GM12874 (cell line): ENCODE data around the gene KRTAP4-11.
"Not testable (repeated sequence)": the region's sequence is repeated elsewhere in the genome, so short reads cannot be mapped to it uniquely, and the experiment has no call there.

Experiments
- TF ChIP-seq, protein P1 (sequence below): IDR thresholded peaks from 2 replicates; pipeline ENCODE4 v1.5.1; 2011; ENCODE audit warnings: low read depth, mild to moderate bottlenecking, control low read depth, low read length, moderate library complexity; ENCODE audit not compliant: insufficient read depth

Gene KRTAP4-11

DNA sequence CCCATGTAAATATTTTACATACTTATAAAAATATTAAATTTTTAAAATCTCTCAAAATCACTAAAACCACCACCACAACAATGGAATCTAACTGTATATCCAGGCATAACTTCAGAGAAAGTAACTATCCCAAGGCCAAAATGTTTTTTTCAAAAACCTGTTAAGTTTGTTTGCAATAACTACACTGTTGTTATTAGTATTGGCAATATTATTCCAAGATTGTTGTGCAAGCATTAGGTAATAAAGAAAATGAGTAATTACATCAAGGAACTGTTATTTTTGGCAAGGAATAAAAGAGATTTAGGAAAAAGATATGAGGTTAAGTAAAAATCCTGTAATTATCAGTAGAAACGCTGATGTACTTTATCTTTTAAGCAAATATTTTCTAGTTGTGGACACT, 9.2 kb upstream of the KRTAP4-11 start:
- TF ChIP-seq, protein P1, sequence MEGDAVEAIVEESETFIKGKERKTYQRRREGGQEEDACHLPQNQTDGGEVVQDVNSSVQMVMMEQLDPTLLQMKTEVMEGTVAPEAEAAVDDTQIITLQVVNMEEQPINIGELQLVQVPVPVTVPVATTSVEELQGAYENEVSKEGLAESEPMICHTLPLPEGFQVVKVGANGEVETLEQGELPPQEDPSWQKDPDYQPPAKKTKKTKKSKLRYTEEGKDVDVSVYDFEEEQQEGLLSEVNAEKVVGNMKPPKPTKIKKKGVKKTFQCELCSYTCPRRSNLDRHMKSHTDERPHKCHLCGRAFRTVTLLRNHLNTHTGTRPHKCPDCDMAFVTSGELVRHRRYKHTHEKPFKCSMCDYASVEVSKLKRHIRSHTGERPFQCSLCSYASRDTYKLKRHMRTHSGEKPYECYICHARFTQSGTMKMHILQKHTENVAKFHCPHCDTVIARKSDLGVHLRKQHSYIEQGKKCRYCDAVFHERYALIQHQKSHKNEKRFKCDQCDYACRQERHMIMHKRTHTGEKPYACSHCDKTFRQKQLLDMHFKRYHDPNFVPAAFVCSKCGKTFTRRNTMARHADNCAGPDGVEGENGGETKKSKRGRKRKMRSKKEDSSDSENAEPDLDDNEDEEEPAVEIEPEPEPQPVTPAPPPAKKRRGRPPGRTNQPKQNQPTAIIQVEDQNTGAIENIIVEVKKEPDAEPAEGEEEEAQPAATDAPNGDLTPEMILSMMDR, result no peak

DNA sequence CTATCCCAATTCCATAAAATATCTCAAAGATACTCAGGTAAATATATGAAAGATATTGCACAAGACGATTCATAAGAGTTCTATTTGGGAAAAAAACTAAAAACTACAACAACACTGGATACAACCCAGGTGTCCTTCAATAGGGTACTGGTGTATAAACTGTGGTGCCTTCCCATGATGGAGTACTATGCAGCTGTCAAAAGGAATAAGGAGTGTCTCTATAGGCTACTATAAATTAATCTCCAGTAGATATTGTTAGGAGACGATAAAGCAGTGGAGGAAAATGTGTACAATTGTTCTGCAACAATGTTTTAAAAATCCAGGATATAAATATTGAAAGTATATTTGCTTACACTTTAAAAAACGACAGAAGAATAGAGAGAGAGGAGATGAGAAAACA, 8.2 kb upstream of the KRTAP4-11 start:
- TF ChIP-seq, protein P1, result no peak

DNA sequence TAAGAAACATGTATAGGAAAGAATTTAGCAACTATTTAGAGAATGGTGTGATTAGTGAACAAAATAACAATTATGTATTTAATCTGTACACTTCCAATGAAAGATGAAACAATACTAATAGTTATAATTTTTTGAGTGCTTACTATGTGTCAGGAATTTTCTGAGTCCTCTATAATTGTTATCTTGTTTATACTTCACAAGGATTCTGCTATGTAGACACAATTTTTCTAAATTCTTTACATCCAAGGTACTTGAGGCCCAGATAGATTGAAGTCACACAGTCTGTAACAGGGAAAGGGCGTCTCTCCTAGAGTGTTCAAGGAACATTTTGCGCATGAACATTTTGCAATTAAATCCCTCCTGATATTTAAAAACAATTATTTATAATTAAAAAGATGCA, 6.9 kb upstream of the KRTAP4-11 start:
- TF ChIP-seq, protein P1, result no peak

DNA sequence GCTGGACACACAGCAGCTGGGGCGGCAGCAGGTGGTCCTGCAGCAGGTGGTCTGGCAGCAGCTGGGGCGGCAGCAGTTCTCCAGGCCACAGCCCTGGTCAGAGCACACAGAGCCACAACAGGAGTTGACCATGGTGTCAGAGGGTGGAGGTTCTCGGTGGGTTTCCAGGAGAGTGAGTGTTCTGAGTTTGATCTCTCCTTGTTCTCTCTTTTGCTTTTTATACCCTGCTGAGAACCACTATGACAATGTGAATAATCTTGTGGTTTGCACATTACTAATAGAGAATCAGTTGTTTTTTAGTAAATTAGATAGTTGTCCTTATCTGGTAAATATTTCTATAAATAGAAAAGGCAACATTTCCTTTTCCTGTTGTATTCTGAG, 5.8 kb upstream of the KRTAP4-11 start, which contains the start of gene KRTAP4-12:
Gene KRTAP4-12 (minus strand): TSS at position 192 of the 381 bp plus-strand sequence. CDS start 60 bp downstream, at position 132.
- TF ChIP-seq, protein P1, result not testable (repeated sequence)

DNA sequence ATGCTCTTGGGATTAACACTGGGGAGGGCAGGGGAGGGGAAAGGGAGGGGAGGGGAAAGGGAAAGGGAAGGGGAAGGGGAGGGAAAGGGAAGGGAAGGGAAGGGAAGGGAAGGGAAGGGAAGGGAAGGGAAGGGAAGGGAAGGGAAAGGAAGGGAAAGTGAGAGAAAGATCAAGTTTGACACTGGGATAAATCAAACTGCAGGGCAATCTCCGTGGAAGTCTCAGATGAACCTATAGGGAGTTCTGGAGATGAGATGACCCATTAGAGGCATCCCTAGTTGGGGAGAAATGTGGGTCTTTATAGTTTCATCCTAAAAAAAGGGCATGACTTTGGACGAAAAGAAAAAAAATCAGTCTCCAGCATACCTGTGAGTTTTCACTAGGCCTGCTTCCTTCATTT, 3.6 kb upstream of the KRTAP4-11 start:
- TF ChIP-seq, protein P1, result no peak

DNA sequence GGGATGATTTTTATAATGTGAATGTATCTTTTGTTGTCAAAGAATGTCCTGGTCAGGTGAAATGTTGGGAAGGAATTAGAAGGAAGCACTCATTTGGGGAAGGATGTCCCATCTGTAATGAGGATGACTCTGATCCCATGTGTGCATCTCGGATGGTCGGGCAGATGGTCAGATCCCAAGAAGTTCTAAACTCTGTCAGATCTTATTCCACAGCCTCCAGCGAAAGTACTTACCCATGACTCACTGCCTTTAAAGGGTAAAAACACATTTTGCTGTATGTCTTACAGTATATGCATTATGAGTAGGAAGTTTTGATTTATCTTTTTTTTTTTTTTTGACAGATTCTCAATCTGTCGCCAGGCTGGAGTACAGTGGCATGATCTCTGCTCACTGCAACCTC, 548 bp upstream of the KRTAP4-11 start:
- TF ChIP-seq, protein P1, result no peak

DNA sequence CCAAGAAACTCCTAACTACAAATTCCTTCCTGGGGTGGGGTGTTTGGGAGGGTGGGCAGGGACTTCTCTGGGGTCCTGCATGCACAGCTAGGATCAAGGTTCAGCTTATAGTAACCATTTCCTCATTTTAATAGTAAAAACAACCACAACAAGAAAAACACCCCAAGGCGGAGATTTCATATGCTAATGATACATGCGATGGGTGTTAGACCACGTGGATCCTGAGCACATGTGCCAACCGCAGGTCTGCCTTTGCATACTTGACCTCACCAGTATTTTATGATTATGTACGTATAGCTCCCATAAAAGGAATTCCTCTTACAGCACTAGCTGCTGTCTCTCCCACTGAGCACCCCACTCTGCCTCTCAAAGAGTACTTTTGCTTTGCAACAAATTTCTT, 1.9 kb downstream of the KRTAP4-11 start:
- TF ChIP-seq, protein P1, result no peak

DNA sequence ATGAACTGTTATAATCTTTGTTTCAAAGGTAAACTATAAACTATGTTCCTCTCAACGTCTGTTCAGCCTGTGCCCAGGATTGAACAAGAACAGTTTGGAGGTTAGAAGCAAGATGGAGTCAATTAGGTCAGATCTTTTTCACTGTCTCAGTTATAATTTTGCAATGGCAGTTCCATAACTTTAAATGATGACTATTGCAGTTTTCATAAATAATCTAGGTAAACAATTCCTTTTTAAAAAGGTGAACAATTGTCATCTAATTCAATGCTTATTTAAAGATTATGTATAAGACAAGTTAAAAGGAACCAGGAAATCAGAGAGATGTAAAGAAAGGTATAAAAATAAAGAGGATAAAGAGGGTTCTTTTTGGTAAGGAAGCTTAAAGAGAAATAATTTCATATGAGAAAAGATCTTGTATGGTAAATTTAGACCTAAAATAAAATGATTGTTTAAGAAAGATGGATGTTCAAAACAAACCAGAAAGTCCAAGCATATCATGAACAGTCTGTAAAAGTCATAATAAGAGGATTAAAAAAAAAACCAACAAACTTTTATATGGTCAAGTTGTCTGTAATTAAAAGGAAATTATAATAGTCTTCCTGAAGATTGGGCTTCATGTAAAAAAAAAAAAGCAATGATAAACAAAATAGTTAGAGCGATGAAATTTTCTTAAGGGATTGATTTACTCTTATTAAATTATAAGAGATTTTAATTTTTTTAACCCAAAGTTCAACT, 6.9 kb downstream of the KRTAP4-11 start:
- TF ChIP-seq, protein P1, result no peak
